Tibial nerve (tissue), 3 donors: ENCODE data around the gene SLC29A3.

Source experiments
- POLR2A ChIP-seq, 2 donors: fragments of 450-650 bp; IDR thresholded peaks; one replicate each; pipeline ENCODE4 v1.6.1; 2017; ENCODE audit warnings: antibody characterized with exemption in 2 of 2, mild to moderate bottlenecking in 2 of 2, moderate library complexity in 2 of 2
- TF ChIP-seq, protein P1 (sequence below), 5 experiments: fragments of 200-600 bp in 3 of 5; fragments of 450-650 bp in 2 of 5; sonication (generic) in 3 of 5; IDR thresholded peaks; one replicate each; pipeline ENCODE4 v1.5.1; 2016 to 2019; ENCODE audit warnings: antibody characterized with exemption in 5 of 5, mild to moderate bottlenecking in 3 of 5, moderate library complexity in 2 of 5

DNA sequence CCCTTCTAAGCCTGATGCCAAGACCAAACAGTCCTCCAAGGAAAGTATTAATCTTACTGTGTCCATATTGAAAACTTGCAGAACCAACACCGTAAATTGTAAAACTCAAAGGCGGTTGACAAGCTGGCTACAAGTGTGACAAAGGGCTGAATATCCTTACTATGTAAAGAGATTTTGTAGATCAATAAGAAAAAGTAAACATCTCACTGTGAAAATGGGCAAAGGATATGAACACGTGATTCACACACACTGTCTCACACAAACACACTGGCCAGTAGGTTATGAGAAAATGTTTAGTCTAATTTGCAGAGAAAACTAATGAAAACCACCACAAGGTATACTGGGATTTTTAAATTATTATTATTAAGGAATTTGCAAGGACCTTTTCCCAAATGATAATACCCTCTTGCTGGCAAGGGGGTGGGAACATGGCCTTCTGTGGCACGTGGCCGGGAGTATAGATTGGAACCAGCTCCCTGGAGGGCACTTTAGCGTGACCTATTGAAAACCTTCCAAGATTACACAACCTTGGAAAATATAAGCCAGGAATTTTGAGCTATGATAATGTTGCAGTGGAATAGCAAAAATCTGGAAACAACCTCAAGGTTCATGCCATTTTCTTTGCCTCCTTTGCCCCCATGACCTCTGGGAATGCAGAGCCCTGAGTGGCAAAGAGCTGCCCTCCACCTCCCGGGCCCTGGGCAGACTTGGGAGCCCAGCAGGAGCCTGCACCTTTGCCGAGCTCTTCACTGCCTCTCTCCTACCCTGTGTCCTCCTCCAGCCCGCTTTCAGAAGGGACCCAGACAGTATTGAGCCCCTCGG lies 26.2 kb upstream of the SLC29A3 start:
- TF ChIP-seq, protein P1, sequence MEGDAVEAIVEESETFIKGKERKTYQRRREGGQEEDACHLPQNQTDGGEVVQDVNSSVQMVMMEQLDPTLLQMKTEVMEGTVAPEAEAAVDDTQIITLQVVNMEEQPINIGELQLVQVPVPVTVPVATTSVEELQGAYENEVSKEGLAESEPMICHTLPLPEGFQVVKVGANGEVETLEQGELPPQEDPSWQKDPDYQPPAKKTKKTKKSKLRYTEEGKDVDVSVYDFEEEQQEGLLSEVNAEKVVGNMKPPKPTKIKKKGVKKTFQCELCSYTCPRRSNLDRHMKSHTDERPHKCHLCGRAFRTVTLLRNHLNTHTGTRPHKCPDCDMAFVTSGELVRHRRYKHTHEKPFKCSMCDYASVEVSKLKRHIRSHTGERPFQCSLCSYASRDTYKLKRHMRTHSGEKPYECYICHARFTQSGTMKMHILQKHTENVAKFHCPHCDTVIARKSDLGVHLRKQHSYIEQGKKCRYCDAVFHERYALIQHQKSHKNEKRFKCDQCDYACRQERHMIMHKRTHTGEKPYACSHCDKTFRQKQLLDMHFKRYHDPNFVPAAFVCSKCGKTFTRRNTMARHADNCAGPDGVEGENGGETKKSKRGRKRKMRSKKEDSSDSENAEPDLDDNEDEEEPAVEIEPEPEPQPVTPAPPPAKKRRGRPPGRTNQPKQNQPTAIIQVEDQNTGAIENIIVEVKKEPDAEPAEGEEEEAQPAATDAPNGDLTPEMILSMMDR (IDR thresholded peaks at IDR 0.05) = no peak
- no peak for TF ChIP-seq POLR2A (IDR thresholded peaks at IDR 0.05)
